WTC11 (cell line): ENCODE data around the gene FFAR1. TPM values are rescaled to one million over a fixed set of nuclear protein-coding genes. Genes with fewer than 3 reads are reported as not detected.

ENCODE experiments used
- ATAC-seq: fragments of 200-7000 bp; cut with Tn5 transposase; 2 replicates; pipeline ENCODE4 v1.10.0; 2021; ENCODE audit warnings: mild to moderate bottlenecking, moderate library complexity
- CTCF ChIA-PET: fragments of 300-600 bp; sonication (Branson Sonifier 250); formaldehyde crosslinking; loops from one replicate; lab custom pipeline; 2021; ENCODE audit warnings: antibody characterized with exemption; lab: Charles Lee
- POLR2A ChIA-PET: fragments of 350-600 bp; sonication (Branson Sonifier 250); formaldehyde crosslinking; loops from one replicate; lab custom pipeline; 2021; ENCODE audit warnings: antibody characterized with exemption; lab: Charles Lee
- DNase-seq: peaks from one replicate; pipeline ENCODE4 v3.0.0; 2021; ENCODE audit warnings: low spot score
- H3K27ac Mint-ChIP-seq: 2 replicates; pipeline ENCODE4 v1.8.0; 2021; ENCODE audit warnings: mixed read lengths
- H3K27me3 Mint-ChIP-seq: 2 replicates; pipeline ENCODE4 v1.8.0; 2021; ENCODE audit warnings: low read depth, mild to moderate bottlenecking, moderate library complexity, mixed read lengths
- H3K36me3 Mint-ChIP-seq: 2 replicates; pipeline ENCODE4 v1.8.0; 2021; ENCODE audit warnings: mixed read lengths
- H3K4me1 Mint-ChIP-seq: 2 replicates; pipeline ENCODE4 v1.8.0; 2022; ENCODE audit warnings: mixed read lengths
- H3K4me3 Mint-ChIP-seq: 2 replicates; pipeline ENCODE4 v1.8.0; 2021; ENCODE audit warnings: mild to moderate bottlenecking, moderate library complexity, mixed read lengths
- H3K9me3 Mint-ChIP-seq: 2 replicates; pipeline ENCODE4 v1.8.0; 2021; ENCODE audit warnings: mixed read lengths
- CBFB ChIP-seq: sonication (generic); formaldehyde crosslinking; IDR thresholded peaks from 2 replicates; pipeline ENCODE4 v1.8.1; 2022; ENCODE audit warnings: mild to moderate bottlenecking, low read depth, missing genetic modification reagents
- CREB1 ChIP-seq: sonication (generic); formaldehyde crosslinking; IDR thresholded peaks from 2 replicates; pipeline ENCODE4 v1.8.0; 2023; ENCODE audit warnings: mild to moderate bottlenecking, missing genetic modification reagents
- E2F1 ChIP-seq: sonication (generic); formaldehyde crosslinking; IDR thresholded peaks from 2 replicates; pipeline ENCODE4 v1.8.0; 2022; ENCODE audit warnings: mild to moderate bottlenecking, missing genetic modification reagents
- EMX1 ChIP-seq: fragments of 250-450 bp; sonication (Bioruptor Pico); IDR thresholded peaks from 2 replicates; pipeline ENCODE4 v1.8.0; 2021; ENCODE audit warnings: mild to moderate bottlenecking
- ETV6 ChIP-seq: sonication (generic); formaldehyde crosslinking; IDR thresholded peaks from 2 replicates; pipeline ENCODE4 v1.8.1; 2022; ENCODE audit warnings: mild to moderate bottlenecking, missing genetic modification reagents
- FOXJ3 ChIP-seq: sonication (generic); formaldehyde crosslinking; IDR thresholded peaks from 2 replicates; pipeline ENCODE4 v1.9.0; 2021; ENCODE audit warnings: missing genetic modification reagents, mild to moderate bottlenecking, borderline replicate concordance
- GABPB1 ChIP-seq: sonication (generic); formaldehyde crosslinking; IDR thresholded peaks from 2 replicates; pipeline ENCODE4 v1.8.1; 2023; ENCODE audit warnings: mild to moderate bottlenecking, missing genetic modification reagents
- GTF2I ChIP-seq: fragments of 250-450 bp; sonication (Bioruptor Pico); conservative IDR thresholded peaks from 2 replicates; pipeline ENCODE4 v1.4.0; 2021; ENCODE audit warnings: mild to moderate bottlenecking
- NR2C2 ChIP-seq: sonication (generic); formaldehyde crosslinking; IDR thresholded peaks from 2 replicates; pipeline ENCODE4 v1.8.0; 2022; ENCODE audit warnings: mild to moderate bottlenecking, missing genetic modification reagents
- PRDM15 ChIP-seq: sonication (generic); formaldehyde crosslinking; IDR thresholded peaks from 2 replicates; pipeline ENCODE4 v1.8.0; 2022; ENCODE audit warnings: missing genetic modification reagents
- PREB ChIP-seq: sonication (generic); formaldehyde crosslinking; IDR thresholded peaks from 2 replicates; pipeline ENCODE4 v1.8.1; 2022; ENCODE audit warnings: mild to moderate bottlenecking, missing genetic modification reagents, moderate library complexity, borderline replicate concordance
- RORB ChIP-seq: fragments of 250-450 bp; sonication (Bioruptor Pico); IDR thresholded peaks from 2 replicates; pipeline ENCODE4 v1.9.0; 2021; ENCODE audit warnings: mild to moderate bottlenecking
- SMAD3 ChIP-seq: sonication (generic); formaldehyde crosslinking; IDR thresholded peaks from 2 replicates; pipeline ENCODE4 v1.8.0; 2022; ENCODE audit warnings: missing genetic modification reagents, mild to moderate bottlenecking, borderline replicate concordance
- SMAD4 ChIP-seq: sonication (generic); formaldehyde crosslinking; IDR thresholded peaks from 2 replicates; pipeline ENCODE4 v1.8.0; 2022; ENCODE audit warnings: mild to moderate bottlenecking, missing genetic modification reagents
- SOX15 ChIP-seq: fragments of 250-450 bp; sonication (Bioruptor Pico); IDR thresholded peaks from 2 replicates; pipeline ENCODE4 v1.9.0; 2021; ENCODE audit warnings: mild to moderate bottlenecking
- ZNF281 ChIP-seq: sonication (generic); formaldehyde crosslinking; IDR thresholded peaks from 2 replicates; pipeline ENCODE4 v1.8.0; 2023; ENCODE audit warnings: mild to moderate bottlenecking, missing genetic modification reagents
- ZNF396 ChIP-seq: fragments of 250-450 bp; sonication (Bioruptor Pico); IDR thresholded peaks from 2 replicates; pipeline ENCODE4 v1.8.0; 2021; ENCODE audit warnings: mild to moderate bottlenecking, moderate library complexity, borderline replicate concordance
- ZNF512 ChIP-seq: sonication (generic); formaldehyde crosslinking; IDR thresholded peaks from 2 replicates; pipeline ENCODE4 v1.8.1; 2022; ENCODE audit warnings: missing genetic modification reagents, borderline replicate concordance
- ZSCAN18 ChIP-seq: fragments of 250-450 bp; sonication (Bioruptor Pico); IDR thresholded peaks from 2 replicates; pipeline ENCODE4 v2.1.2; 2022; ENCODE audit warnings: mild to moderate bottlenecking, moderate library complexity
- total RNA-seq: library from RNA; stranded (reverse); gene quantifications from 3 replicates; pipeline ENCODE4 v1.2.3, GENCODE V29; 2021

The FFAR1 gene
- total RNA-seq, 1 experiment from 2014 or later = 0.07 TPM

- TF ChIP-seq ZNF281 (CRISPR knock-in tag) (no peak), SOX15 (CRISPR knock-in tag) (no peak), SMAD3 (no peak), ZNF396 (CRISPR knock-in tag) (no peak), NR2C2 (no peak), ZSCAN18 (CRISPR knock-in tag) (no peak), SMAD4 (no peak), GABPB1 (CRISPR knock-in tag) (no peak), RORB (CRISPR knock-in tag) (no peak)
Observed at GRCh38 chr19:35389192-35389861, 41.6 kb downstream of the FFAR1 start (continued).

GRCh38 chr19:35392742-35393715 lies 45.3 kb downstream of the FFAR1 start:
- DNase-seq (no peak), ATAC-seq (no peak)
- no peak overlapping the region for H3K4me3 Mint-ChIP-seq
- H3K36me3 Mint-ChIP-seq = peaks cover 5% of the 10 kb centered on the region; the same call in 1 of the 2 replicates
- ChIA-PET POLR2A (no interaction called here), CTCF (no interaction called here)
- H3K9me3 Mint-ChIP-seq = peaks cover 22% of the 10 kb centered on the region
- H3K4me1 Mint-ChIP-seq = no peaks in the 10 kb centered on the region
- H3K27me3 Mint-ChIP-seq = 0 out of 2 replicates have a peak, but pooled peaks cover 5% of the 10 kb centered on the region
- no peak overlapping the region for H3K27ac Mint-ChIP-seq
- no peak for TF ChIP-seq PRDM15 (CRISPR knock-in tag)
- TF ChIP-seq E2F1 (CRISPR knock-in tag) = no peak
- TF ChIP-seq CBFB (CRISPR knock-in tag) = no peak
- TF ChIP-seq ETV6 (CRISPR knock-in tag) = no peak
- no peak for TF ChIP-seq PREB (CRISPR knock-in tag)
- no peak for TF ChIP-seq ZNF281 (CRISPR knock-in tag)
- TF ChIP-seq FOXJ3 (CRISPR knock-in tag) = no peak
- TF ChIP-seq ZNF396 (CRISPR knock-in tag) = no peak
- no peak for TF ChIP-seq EMX1
- TF ChIP-seq ZNF512 (CRISPR knock-in tag) = no peak
- TF ChIP-seq CREB1 (CRISPR knock-in tag) = no peak
- TF ChIP-seq SMAD4 = no peak
- no peak for TF ChIP-seq GTF2I
